Thoracic aorta (tissue), 2 donors: ENCODE measurements around the gene FIZ1. TPM values are rescaled to one million over a fixed set of nuclear protein-coding genes. Genes with fewer than 3 reads are reported as not detected.

Experiments used
- ATAC-seq: fragments of 150-250 bp; one replicate; pipeline ENCODE4 v1.8.0; 2017; ENCODE audit warnings: low read depth; ENCODE audit not compliant: insufficient number of reproducible peaks, low FRiP score
- DNase-seq: peaks from one replicate; pipeline ENCODE4 v3.0.0-alpha.2; 2020; ENCODE audit warnings: low spot score
- H3K27ac ChIP-seq, 2 donors: fragments of 200-600 bp; sonication (generic); 1 replicate in 1 of 2; 2 replicates in 1 of 2; pipeline ENCODE4 v1.5.1; 2016; ENCODE audit warnings: mild to moderate bottlenecking in 2 of 2, moderate library complexity in 2 of 2
- H3K27me3 ChIP-seq: fragments of 200-600 bp; sonication (generic); replicated peaks from 2 replicates; pipeline ENCODE4 v1.6.0; 2016; ENCODE audit warnings: mild to moderate bottlenecking; ENCODE audit not compliant: insufficient read depth
- H3K36me3 ChIP-seq: fragments of 200-600 bp; sonication (generic); one replicate; pipeline ENCODE4 v1.5.1; 2016
- H3K4me1 ChIP-seq, 2 donors: fragments of 200-600 bp; sonication (generic); 1 replicate in 1 of 2; 2 replicates in 1 of 2; pipeline versions ENCODE4 v1.5.1 to v1.6.0; 2016; ENCODE audit warnings: low read depth in 2 of 2, mild to moderate bottlenecking in 1 of 2; ENCODE audit not compliant: control insufficient read depth in 1 of 2
- H3K4me3 ChIP-seq: fragments of 200-600 bp; sonication (generic); 2 replicates; pipeline ENCODE4 v1.5.1; 2016; ENCODE audit warnings: mild to moderate bottlenecking
- H3K9me3 ChIP-seq: fragments of 200-600 bp; sonication (generic); 2 replicates; pipeline ENCODE4 v1.5.1; 2016
- total RNA-seq, 2 donors: library from RNA; depleted of rRNA; stranded (reverse); fragments of >200 nt; gene quantifications; one replicate each; pipeline versions ENCODE4 v1.1.0 to v1.2.3, GENCODE V29; 2016
- TF ChIP-seq, protein P1 (sequence below): fragments of 200-600 bp; sonication (generic); IDR thresholded peaks from one replicate; pipeline ENCODE4 v1.5.1; 2019; ENCODE audit warnings: antibody characterized with exemption

The FIZ1 gene
- total RNA-seq, 2 donors from 2014 or later: 9.5 to 17.3 TPM

- DNase-seq: no peak
- Histone ChIP-seq H3K9me3 (no peaks in the 10 kb centered on the region), H3K36me3 (peaks cover 34% of the 10 kb centered on the region), H3K4me1 (peaks cover under 1 to 1% of the 10 kb centered on the region in 2 donors), H3K27ac (no peak overlapping the region), H3K4me3 (no peak overlapping the region), H3K27me3 (no peaks in the 10 kb centered on the region)
- no peak for ATAC-seq
- TF ChIP-seq, protein P1, sequence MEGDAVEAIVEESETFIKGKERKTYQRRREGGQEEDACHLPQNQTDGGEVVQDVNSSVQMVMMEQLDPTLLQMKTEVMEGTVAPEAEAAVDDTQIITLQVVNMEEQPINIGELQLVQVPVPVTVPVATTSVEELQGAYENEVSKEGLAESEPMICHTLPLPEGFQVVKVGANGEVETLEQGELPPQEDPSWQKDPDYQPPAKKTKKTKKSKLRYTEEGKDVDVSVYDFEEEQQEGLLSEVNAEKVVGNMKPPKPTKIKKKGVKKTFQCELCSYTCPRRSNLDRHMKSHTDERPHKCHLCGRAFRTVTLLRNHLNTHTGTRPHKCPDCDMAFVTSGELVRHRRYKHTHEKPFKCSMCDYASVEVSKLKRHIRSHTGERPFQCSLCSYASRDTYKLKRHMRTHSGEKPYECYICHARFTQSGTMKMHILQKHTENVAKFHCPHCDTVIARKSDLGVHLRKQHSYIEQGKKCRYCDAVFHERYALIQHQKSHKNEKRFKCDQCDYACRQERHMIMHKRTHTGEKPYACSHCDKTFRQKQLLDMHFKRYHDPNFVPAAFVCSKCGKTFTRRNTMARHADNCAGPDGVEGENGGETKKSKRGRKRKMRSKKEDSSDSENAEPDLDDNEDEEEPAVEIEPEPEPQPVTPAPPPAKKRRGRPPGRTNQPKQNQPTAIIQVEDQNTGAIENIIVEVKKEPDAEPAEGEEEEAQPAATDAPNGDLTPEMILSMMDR: no peak
These were observed 12.8 kb upstream of the FIZ1 start for GRCh38 chr19:55611983-55612645.

DNA sequence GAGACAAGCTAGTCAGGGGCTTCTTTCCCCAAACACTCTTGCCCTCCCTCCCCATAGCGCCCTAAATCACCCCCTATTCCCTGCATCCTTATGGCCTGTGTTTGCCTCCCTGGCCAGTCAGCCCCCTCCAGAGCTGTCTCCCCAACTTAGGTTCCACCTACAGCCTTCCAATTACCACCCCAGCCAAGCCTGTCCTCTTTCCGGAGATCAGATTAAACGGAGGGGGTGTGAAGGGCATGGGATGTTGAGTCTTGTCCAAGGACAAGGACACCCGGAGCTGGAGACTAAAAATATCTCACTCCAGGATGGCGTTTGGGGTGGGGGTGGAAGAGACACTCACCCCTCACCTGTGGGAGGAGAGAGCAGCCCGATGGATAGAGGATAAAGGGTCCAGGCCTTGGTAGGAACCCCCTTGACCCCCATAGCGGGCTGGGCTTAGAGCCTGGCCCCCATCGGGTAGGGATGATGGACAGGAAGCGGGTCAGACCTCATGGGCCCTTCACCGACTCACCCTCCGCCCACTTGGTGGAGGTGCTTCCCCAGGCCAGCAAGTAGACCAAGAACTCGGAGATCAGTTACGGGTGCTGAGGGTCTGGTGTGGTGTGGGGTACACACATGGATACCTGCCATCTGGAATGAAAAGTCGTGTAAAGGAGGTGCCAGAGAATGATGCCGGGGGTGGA is 12.1 kb upstream of the FIZ1 start:
- H3K27me3 ChIP-seq: no peaks in the 10 kb centered on the region
- H3K4me1 ChIP-seq: peaks cover 8% of the 10 kb centered on the region in 2 donors
- no peaks in the 10 kb centered on the region for H3K9me3 ChIP-seq
- peaks cover 29% of the 10 kb centered on the region for H3K36me3 ChIP-seq
- no peak overlapping the region for H3K27ac ChIP-seq
- TF ChIP-seq, protein P1: no peak
- no peak overlapping the region for H3K4me3 ChIP-seq
- ATAC-seq (no peak), DNase-seq (no peak)

DNA sequence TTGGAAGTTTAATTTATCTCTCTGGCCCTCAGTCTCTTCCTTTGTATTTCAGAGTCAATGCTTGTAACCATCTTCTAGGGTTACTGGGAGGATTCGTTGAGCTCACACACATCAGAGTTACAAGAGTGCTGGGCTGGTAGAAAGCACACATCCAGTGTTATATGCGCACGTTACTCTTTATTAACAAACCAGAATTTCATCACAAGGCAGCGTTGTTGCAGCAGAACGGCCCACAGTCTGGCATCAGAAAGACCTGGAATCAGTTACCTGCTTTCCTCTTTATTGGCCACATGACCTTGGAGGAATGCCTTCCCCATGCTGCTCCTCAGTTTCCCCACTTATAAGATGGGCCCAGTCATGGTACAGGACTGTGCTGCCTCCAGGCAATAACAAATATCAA is 10.0 kb upstream of the FIZ1 start:
- Histone ChIP-seq H3K4me3 (no peak overlapping the region), H3K27me3 (no peaks in the 10 kb centered on the region), H3K27ac (no peak overlapping the region), H3K9me3 (no peaks in the 10 kb centered on the region), H3K36me3 (peaks cover 12% of the 10 kb centered on the region), H3K4me1 (peaks cover 14 to 19% of the 10 kb centered on the region in 2 donors)
- DNase-seq (no peak), ATAC-seq (no peak)
- TF ChIP-seq, protein P1: no peak

DNA sequence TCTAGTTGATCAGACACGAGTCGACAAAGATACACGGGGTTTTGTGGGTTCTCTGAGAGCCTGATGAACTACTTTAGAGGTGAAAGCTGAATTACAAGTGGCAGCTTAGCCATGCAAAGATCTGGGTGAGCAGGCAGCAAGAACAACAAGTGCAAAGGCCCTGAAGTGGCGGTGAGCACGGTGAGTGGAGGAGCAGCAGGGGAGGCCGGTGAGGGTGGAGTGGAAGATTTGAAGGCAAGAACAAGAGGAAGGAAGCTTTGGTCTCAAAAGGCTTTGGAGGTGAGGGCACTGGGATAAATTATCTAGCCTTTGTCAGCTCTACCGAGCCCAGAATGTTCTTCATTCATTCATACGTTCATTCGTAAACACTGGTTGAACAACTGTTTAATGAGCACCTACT is 7.5 kb upstream of the FIZ1 start:
- peaks cover 8% of the 10 kb centered on the region for H3K36me3 ChIP-seq
- DNase-seq: no peak
- H3K9me3 ChIP-seq: no peaks in the 10 kb centered on the region
- no peak for ATAC-seq
- H3K27me3 ChIP-seq: no peaks in the 10 kb centered on the region
- peaks cover 17 to 24% of the 10 kb centered on the region in 2 donors for H3K4me1 ChIP-seq
- peak overlapping the region in 1 of 2 donors; percentile 94 for H3K27ac ChIP-seq
- TF ChIP-seq, protein P1: no peak
- H3K4me3 ChIP-seq: peak overlapping the region; percentile 88

GRCh38 chr19:55606471-55606787 is 7.1 kb upstream of the FIZ1 start:
- H3K27me3 ChIP-seq: no peaks in the 10 kb centered on the region
- TF ChIP-seq, protein P1: no peak
- no peak for ATAC-seq
- H3K4me3 ChIP-seq: peak overlapping the region; percentile 88
- H3K4me1 ChIP-seq: peaks cover 17 to 25% of the 10 kb centered on the region in 2 donors
- peaks cover 8% of the 10 kb centered on the region for H3K36me3 ChIP-seq
- H3K27ac ChIP-seq: peak overlapping the region in 1 of 2 donors; percentile 94
- no peak for DNase-seq
- no peaks in the 10 kb centered on the region for H3K9me3 ChIP-seq
